Testis (tissue), 5 donors: ENCODE results near the gene SH2D4B. TPM values are rescaled to one million over a fixed set of nuclear protein-coding genes. Genes with fewer than 3 reads are reported as not detected.

Experiments used
- DNase-seq: peaks from one replicate; pipeline ENCODE4 v3.0.0-alpha.2; 2019
- H3K27ac ChIP-seq, 2 donors: fragments of 200-600 bp; sonication (generic); one replicate each; pipeline ENCODE4 v1.5.1; 2019
- H3K27me3 ChIP-seq: fragments of 200-600 bp; sonication (generic); one replicate; pipeline ENCODE4 v1.5.1; 2019
- H3K36me3 ChIP-seq: fragments of 200-600 bp; sonication (generic); one replicate; pipeline ENCODE4 v1.5.1; 2017; ENCODE audit warnings: low read depth; ENCODE audit errors: missing control alignments
- H3K4me1 ChIP-seq: fragments of 200-600 bp; sonication (generic); one replicate; pipeline ENCODE4 v1.5.1; 2019
- H3K4me3 ChIP-seq, 2 donors: fragments of 200-600 bp; sonication (generic); one replicate each; pipeline ENCODE4 v1.5.1; 2017 to 2019
- H3K9me3 ChIP-seq: fragments of 200-600 bp; sonication (generic); one replicate; pipeline ENCODE4 v1.5.1; 2017
- CTCF ChIP-seq, 3 experiments: fragments of 450-650 bp in 2 of 3; fragments of 200-600 bp in 1 of 3; sonication (generic) in 1 of 3; IDR thresholded peaks; one replicate each; pipeline ENCODE4 v1.5.1; 2016 to 2019; ENCODE audit warnings: antibody characterized with exemption in 3 of 3, mild to moderate bottlenecking in 2 of 3, moderate library complexity in 1 of 3
- POLR2A ChIP-seq: fragments of 450-650 bp; IDR thresholded peaks from one replicate; pipeline ENCODE4 v1.6.1; 2017; ENCODE audit warnings: antibody characterized with exemption, mild to moderate bottlenecking, moderate library complexity
- WGBS, 2 donors: methylation state at CpG; one replicate each; pipeline ENCODE4 v1.1.5; 2018; 5-methylcytosine and 5-hydroxymethylcytosine counted together
- intact Hi-C: fragments of 100-400 bp; cut with DNase I; formaldehyde crosslinking; loops from one replicate; pipeline ENCODE4 v1.15.1; 2023; ENCODE audit warnings: low total_unique reads
- long read RNA-seq, 2 donors: transcript quantifications; one replicate each; lab custom pipeline, GENCODE V29; 2026
- polyA plus RNA-seq: library from polyadenylated mRNA; stranded (reverse); fragments of 350-450 nt; fragmentation: Illumina TruSeq; extraction: RNeasy Lipid Tissue Mini Kit (QIAGEN cat#74804); gene quantifications from one replicate; pipeline ENCODE4 v1.2.3, GENCODE V29; 2014; ENCODE audit warnings: low read depth, low replicate concordance; ENCODE audit not compliant: insufficient read depth
- total RNA-seq, 2 donors: library from RNA; depleted of rRNA; stranded (reverse); fragments of >200 nt; gene quantifications; one replicate each; pipeline ENCODE4 v1.2.3, GENCODE V29; 2016

SH2D4B gene
- 1 to 10 TPM in 1 of 2 donors, under 1 TPM in 1; 0.55 to 1.1 TPM for total RNA-seq
- 0.22 TPM for polyA plus RNA-seq
- long read RNA-seq, donor 1 = 0 reads
- long read RNA-seq, donor 2 = 0 reads

- H3K4me3 ChIP-seq = no peak within 1 kb of the TSS
- H3K27me3 ChIP-seq = no peaks in the 10 kb centered on the region
- H3K36me3 ChIP-seq = no peaks in the 10 kb centered on the region
- no peak within 1 kb of the TSS for H3K27ac ChIP-seq
- intact Hi-C loops = no loop called here
- H3K9me3 ChIP-seq = no peaks in the 10 kb centered on the region
- TF ChIP-seq CTCF (IDR thresholded peaks at IDR 0.05) = no peak
- no peak for TF ChIP-seq POLR2A
- no peaks in the 10 kb centered on the region for H3K4me1 ChIP-seq
- 92 to 96% methylated on average over 13 to 18 of the region's 19 CpGs for WGBS, 2 donors
- no peak for DNase-seq
Observed at GRCh38 chr10:80537736-80538480, at the start of gene SH2D4B. SH2D4B (plus strand) TSS chr10:80537902; CDS start chr10:80538332, 430 bp downstream.

GRCh38 chr10:80488539-80489066, 49.1 kb upstream of the SH2D4B start:
- H3K27ac ChIP-seq = no peak overlapping the region
- intact Hi-C loops = no loop called here

GRCh38 chr10:80489371-80490112, 48.2 kb upstream of the SH2D4B start:
- peaks cover 56% of the 10 kb centered on the region for H3K4me1 ChIP-seq
- intact Hi-C loops = no loop called here
- H3K27ac ChIP-seq = no peak overlapping the region
- H3K27me3 ChIP-seq = no peaks in the 10 kb centered on the region
- no peak overlapping the region for H3K4me3 ChIP-seq
- no peak for DNase-seq
- no peaks in the 10 kb centered on the region for H3K9me3 ChIP-seq
- no peaks in the 10 kb centered on the region for H3K36me3 ChIP-seq
- TF ChIP-seq CTCF (IDR thresholded peaks at IDR 0.05) (no peak), POLR2A (no peak)
- WGBS, 2 donors = 100% methylated on average over 1 to 2 of the region's 2 CpGs

More at GRCh38 chr10:80488539-80489066, 49.1 kb upstream of the SH2D4B start:
- 73 to 77% methylated on average over 6 of the region's 6 CpGs for WGBS, 2 donors
- Histone ChIP-seq H3K4me1 (peaks cover 57% of the 10 kb centered on the region), H3K27me3 (no peaks in the 10 kb centered on the region), H3K36me3 (no peaks in the 10 kb centered on the region), H3K4me3 (no peak overlapping the region), H3K9me3 (no peaks in the 10 kb centered on the region)
- no peak for DNase-seq
- no peak for TF ChIP-seq POLR2A
- no peak for TF ChIP-seq CTCF (IDR thresholded peaks at IDR 0.05)

- 80 to 81% methylated on average over 7 of the region's 7 CpGs for WGBS, 2 donors
- no peak for DNase-seq
- TF ChIP-seq CTCF (IDR thresholded peaks at IDR 0.05) (no peak), POLR2A (no peak)
- H3K27me3 ChIP-seq = no peaks in the 10 kb centered on the region
- no peak overlapping the region for H3K4me3 ChIP-seq
- H3K4me1 ChIP-seq = peaks cover 41% of the 10 kb centered on the region
- peak overlapping the region in 1 of 2 donors; percentile 39 for H3K27ac ChIP-seq
- no peaks in the 10 kb centered on the region for H3K36me3 ChIP-seq
- intact Hi-C loops = no loop called here
- H3K9me3 ChIP-seq = no peaks in the 10 kb centered on the region
Observed at GRCh38 chr10:80491251-80492102, 46.2 kb upstream of the SH2D4B start.
